ENCODE results near the gene VPS45. TPM values are rescaled to one million over a fixed set of nuclear protein-coding genes. Genes with fewer than 3 reads are reported as not detected.

VPS45 gene
- polyA plus RNA-seq, 1 donor (not counting 4 experiments of a cell fraction or from before 2014, with no cell fraction given) = 40.0 TPM

- dilution Hi-C loops (cut with MboI; ENCODE audit: extremely low pct_ligation_motif_present, low sequenced_read_pairs) = no loop called here
- Histone ChIP-seq H3K4me2 (ENCODE audit: control insufficient read depth, extremely low read depth, insufficient read depth, low read depth, low read length) (no peak overlapping the region), H3K4me3 (ENCODE audit: control insufficient read depth in 2 of 3, extremely low read depth in 1 of 3, insufficient read depth in 2 of 3, low read depth in 1 of 3, low read length in 3 of 3) (no peak overlapping the region), H3K27ac (ENCODE audit: control insufficient read depth, insufficient read depth, low read length) (no peak overlapping the region), H3K9me3 (ENCODE audit: control insufficient read depth, low read depth, low read length) (no peaks in the 10 kb centered on the region), H3K9me1 (ENCODE audit: control insufficient read depth, extremely low read depth, insufficient read depth, low read length) (no peaks in the 10 kb centered on the region), H3K9ac (ENCODE audit: control insufficient read depth, extremely low read depth, insufficient read depth, low read length) (no peak overlapping the region), H3K36me3 (ENCODE audit: control insufficient read depth in 2 of 2, extremely low read depth in 1 of 2, insufficient read depth in 2 of 2, low read length in 2 of 2) (peaks cover 3 to 6% of the 10 kb centered on the region in 2 experiments), H2AFZ (ENCODE audit: control insufficient read depth, low read length) (no peak overlapping the region), H3K79me2 (ENCODE audit: control insufficient read depth, insufficient read depth, low read length) (no peaks in the 10 kb centered on the region), H3K4me1 (ENCODE audit: control insufficient read depth, extremely low read depth, insufficient read depth, low read length) (peaks cover 4% of the 10 kb centered on the region), H4K20me1 (ENCODE audit: control insufficient read depth, extremely low read depth, insufficient read depth, low read length) (no peaks in the 10 kb centered on the region), H3K27me3 (ENCODE audit: control insufficient read depth, extremely low read depth, insufficient read depth, low read length) (no peaks in the 10 kb centered on the region)
- no peak for TF ChIP-seq CTCF (optimal IDR thresholded peaks at IDR 0.05 in 1 of 3, IDR thresholded peaks at IDR 0.05 in 1 of 3, conservative IDR thresholded peaks at IDR 0.05 in 1 of 3; ENCODE audit: extremely low read depth in 1 of 3, insufficient read depth in 2 of 3, low read length in 3 of 3)
- TF ChIP-seq EZH2 (IDR thresholded peaks at IDR 0.05; ENCODE audit: low read length) = no peak
- no peak for DNase-seq (ENCODE audit: low read depth, low spot score)
- no peak for FAIRE-seq
Observed at GRCh38 chr1:150094734-150095265, 27.2 kb downstream of the VPS45 start.

- Histone ChIP-seq H3K9ac (ENCODE audit: control insufficient read depth, extremely low read depth, insufficient read depth, low read length) (no peak overlapping the region), H3K27me3 (ENCODE audit: control insufficient read depth, extremely low read depth, insufficient read depth, low read length) (no peaks in the 10 kb centered on the region), H2AFZ (ENCODE audit: control insufficient read depth, low read length) (no peak overlapping the region), H3K4me1 (ENCODE audit: control insufficient read depth, extremely low read depth, insufficient read depth, low read length) (no peaks in the 10 kb centered on the region), H4K20me1 (ENCODE audit: control insufficient read depth, extremely low read depth, insufficient read depth, low read length) (no peaks in the 10 kb centered on the region), H3K36me3 (ENCODE audit: control insufficient read depth in 2 of 2, extremely low read depth in 1 of 2, insufficient read depth in 2 of 2, low read length in 2 of 2) (no peaks in the 10 kb centered on the region), H3K27ac (ENCODE audit: control insufficient read depth, insufficient read depth, low read length) (no peak overlapping the region), H3K4me2 (ENCODE audit: control insufficient read depth, extremely low read depth, insufficient read depth, low read depth, low read length) (no peak overlapping the region), H3K79me2 (ENCODE audit: control insufficient read depth, insufficient read depth, low read length) (no peaks in the 10 kb centered on the region), H3K9me1 (ENCODE audit: control insufficient read depth, extremely low read depth, insufficient read depth, low read length) (no peaks in the 10 kb centered on the region), H3K9me3 (ENCODE audit: control insufficient read depth, low read depth, low read length) (no peaks in the 10 kb centered on the region), H3K4me3 (ENCODE audit: control insufficient read depth in 2 of 3, extremely low read depth in 1 of 3, insufficient read depth in 2 of 3, low read depth in 1 of 3, low read length in 3 of 3) (no peak overlapping the region)
- FAIRE-seq = no peak
- no peak for DNase-seq (ENCODE audit: low read depth, low spot score)
- dilution Hi-C loops (cut with MboI; ENCODE audit: extremely low pct_ligation_motif_present, low sequenced_read_pairs) = no loop called here
- TF ChIP-seq EZH2 (IDR thresholded peaks at IDR 0.05; ENCODE audit: low read length) = no peak
- no peak for TF ChIP-seq CTCF (optimal IDR thresholded peaks at IDR 0.05 in 1 of 3, IDR thresholded peaks at IDR 0.05 in 1 of 3, conservative IDR thresholded peaks at IDR 0.05 in 1 of 3; ENCODE audit: extremely low read depth in 1 of 3, insufficient read depth in 2 of 3, low read length in 3 of 3)
Observed at GRCh38 chr1:150102986-150103385, 35.4 kb downstream of the VPS45 start.
